RKO (cell line): ENCODE measurements around the gene TNNT2.

ENCODE experiments used
- DNase-seq: peaks from one replicate; pipeline ENCODE4 v3.0.0-alpha.2; 2016; ENCODE audit warnings: low spot score

TNNT2 gene

GRCh38 chr1:201401700-201402099 is 24.2 kb upstream of the TNNT2 start:
- DNase-seq: no peak

- no peak for DNase-seq
Measured at GRCh38 chr1:201400852-201401230, 23.4 kb upstream of the TNNT2 start.

GRCh38 chr1:201400212-201400851 is 22.9 kb upstream of the TNNT2 start:
- no peak for DNase-seq

- DNase-seq: no peak
Measured at GRCh38 chr1:201399352-201400126, 22.1 kb upstream of the TNNT2 start.

GRCh38 chr1:201399018-201399351 is 21.5 kb upstream of the TNNT2 start, which contains the start of gene LAD1:
TSS of gene LAD1 (minus strand) at chr1:201399324. CDS start at chr1:201399306, 18 bp downstream.
- DNase-seq: no peak

- no peak for DNase-seq
Measured at GRCh38 chr1:201397675-201398074, 20.2 kb upstream of the TNNT2 start.

GRCh38 chr1:201396861-201397464 is 19.5 kb upstream of the TNNT2 start:
- DNase-seq: no peak

GRCh38 chr1:201395936-201396335 is 18.5 kb upstream of the TNNT2 start:
- DNase-seq: no peak

- no peak for DNase-seq
Measured at GRCh38 chr1:201394591-201394990, 17.1 kb upstream of the TNNT2 start.

- no peak for DNase-seq
Measured at GRCh38 chr1:201393076-201393475, 15.6 kb upstream of the TNNT2 start.

- DNase-seq: no peak
Measured at GRCh38 chr1:201391651-201392511, 14.4 kb upstream of the TNNT2 start.

GRCh38 chr1:201391225-201391624 is 13.7 kb upstream of the TNNT2 start:
- no peak for DNase-seq

- no peak for DNase-seq
Measured at GRCh38 chr1:201389051-201389450, 11.6 kb upstream of the TNNT2 start.

- DNase-seq: no peak
Measured at GRCh38 chr1:201386208-201386607, 8.7 kb upstream of the TNNT2 start.

- peak; percentile 29 for DNase-seq
Measured at GRCh38 chr1:201385299-201385891, 7.9 kb upstream of the TNNT2 start.

- DNase-seq: no peak
Measured at GRCh38 chr1:201384406-201384782, 6.9 kb upstream of the TNNT2 start.

- DNase-seq: peak; percentile 75
Measured at GRCh38 chr1:201383647-201384405, 6.3 kb upstream of the TNNT2 start.

GRCh38 chr1:201381130-201381529 is 3.6 kb upstream of the TNNT2 start:
- DNase-seq: no peak

GRCh38 chr1:201379733-201380242 is 2.3 kb upstream of the TNNT2 start:
- no peak for DNase-seq

- DNase-seq: no peak
Measured at GRCh38 chr1:201378804-201379203, 1.3 kb upstream of the TNNT2 start.
